HG03457 (cell line): Measurements from ENCODE around the gene IL9R.
"Not testable (repeated sequence)": the region's sequence is repeated elsewhere in the genome, so short reads cannot be mapped to it uniquely, and the experiment has no call there.

Source experiments
- ATAC-seq: cut with Tn5 transposase; IDR thresholded peaks from one replicate; pipeline ENCODE4 v1.9.1; 2021; ENCODE audit warnings: moderate number of reproducible peaks; ENCODE audit not compliant: unreplicated experiment

Gene IL9R

DNA sequence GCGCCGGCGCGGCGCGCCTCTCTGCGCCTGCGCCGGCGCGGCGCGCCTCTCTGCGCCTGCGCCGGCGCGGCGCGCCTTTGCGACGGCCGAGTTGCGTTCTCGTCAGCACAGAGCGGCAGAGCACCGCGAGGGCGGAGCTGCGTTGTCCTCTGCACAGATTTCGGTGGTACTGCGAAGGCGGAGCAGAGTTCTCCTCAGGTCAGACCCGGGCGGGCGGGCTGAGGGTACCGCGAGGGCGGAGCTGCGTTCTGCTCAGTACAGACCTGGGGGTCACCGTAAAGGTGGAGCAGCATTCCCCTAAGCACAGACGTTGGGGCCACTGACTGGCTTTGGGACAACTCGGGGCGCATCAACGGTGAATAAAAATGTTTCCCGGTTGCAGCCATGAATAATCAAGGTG lies 31.8 kb downstream of the IL9R start:
- not testable (repeated sequence) for ATAC-seq

DNA sequence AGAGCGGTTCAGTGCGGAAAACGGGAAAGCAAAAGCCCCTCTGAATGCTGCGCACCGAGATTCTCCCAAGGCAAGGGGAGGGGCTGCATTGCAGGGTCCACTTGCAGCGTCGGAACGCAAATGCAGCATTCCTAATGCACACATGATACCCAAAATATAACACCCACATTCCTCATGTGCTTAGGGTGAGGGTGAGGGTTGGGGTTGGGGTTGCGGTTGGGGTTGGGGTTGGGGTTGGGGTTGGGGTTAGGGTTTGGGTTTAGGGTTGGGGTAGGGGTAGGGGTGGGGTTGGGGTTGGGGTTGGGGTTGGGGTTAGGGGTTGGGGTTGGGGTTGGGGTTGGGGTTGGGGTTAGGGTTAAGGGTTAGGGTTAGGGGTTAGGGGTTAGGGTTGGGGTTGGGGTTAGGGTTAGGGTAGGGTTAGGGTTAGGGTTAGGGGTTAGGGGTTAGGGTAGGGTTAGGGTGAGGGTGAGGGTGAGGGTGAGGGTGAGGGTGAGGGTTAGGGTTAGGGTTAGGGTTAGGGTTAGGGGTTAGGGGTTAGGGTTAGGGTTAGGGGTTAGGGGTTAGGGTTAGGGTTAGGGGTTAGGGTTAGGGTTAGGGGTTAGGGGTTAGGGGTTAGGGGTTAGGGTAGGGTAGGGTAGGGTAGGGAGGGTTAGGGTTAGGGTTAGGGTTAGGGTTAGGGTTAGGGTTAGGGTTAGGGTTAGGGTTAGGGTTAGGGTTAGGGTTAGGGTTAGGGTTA lies 32.4 kb downstream of the IL9R start:
- ATAC-seq, result not testable (repeated sequence)

- not testable (repeated sequence) for ATAC-seq
These were observed 33.0 kb downstream of the IL9R start for GRCh38 chrX:156030474-156030873.
